HG03139 (cell line): ENCODE data around the gene INO80B.
A peak's percentile ranks its signal among the peaks of the same experiment; 100 is the strongest.
"Not testable (repeated sequence)": the region's sequence is repeated elsewhere in the genome, so short reads cannot be mapped to it uniquely, and the experiment has no call there.

Experiments
- ATAC-seq: cut with Tn5 transposase; IDR thresholded peaks from one replicate; pipeline ENCODE4 v1.9.1; 2021; ENCODE audit not compliant: unreplicated experiment

Gene INO80B

DNA sequence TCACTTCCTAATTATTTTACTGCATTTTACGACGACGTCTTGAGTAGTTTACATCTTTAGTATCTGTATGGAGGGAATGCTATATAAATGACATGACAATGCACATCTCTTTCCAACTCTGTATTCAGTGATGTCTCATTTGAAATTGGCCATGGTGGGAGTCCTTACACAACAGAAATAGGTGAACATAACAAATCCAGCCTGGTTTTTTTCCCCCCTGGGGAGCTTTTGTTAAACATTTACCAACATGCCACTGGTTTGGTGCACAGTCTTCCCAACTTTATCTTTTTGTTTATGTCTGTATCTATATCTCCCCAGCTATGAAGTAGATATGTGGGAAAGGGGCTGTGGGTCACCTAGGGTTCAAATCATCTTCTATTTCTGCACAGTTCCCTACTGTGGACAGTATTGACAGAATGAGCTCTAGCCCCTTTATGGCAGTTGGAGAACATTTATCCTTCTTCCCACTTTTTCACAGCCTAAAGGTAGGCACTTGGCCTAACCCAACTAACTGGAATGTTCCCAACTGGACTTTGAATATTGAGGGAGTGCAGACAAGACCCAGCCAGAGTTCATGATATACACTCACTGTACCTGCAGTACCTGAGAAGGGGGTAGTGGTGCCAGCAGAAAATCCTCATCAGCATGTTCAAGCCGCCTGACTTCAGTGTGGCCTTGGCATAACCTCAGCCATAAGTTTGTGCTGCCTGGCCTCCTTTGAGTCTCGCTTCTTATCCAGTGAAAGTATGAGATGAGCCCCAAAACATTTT lies 7.5 kb upstream of the INO80B start:
- no peak for ATAC-seq

- no peak for ATAC-seq
Measured at GRCh38 chr2:74448771-74449170, 6.1 kb upstream of the INO80B start.

DNA sequence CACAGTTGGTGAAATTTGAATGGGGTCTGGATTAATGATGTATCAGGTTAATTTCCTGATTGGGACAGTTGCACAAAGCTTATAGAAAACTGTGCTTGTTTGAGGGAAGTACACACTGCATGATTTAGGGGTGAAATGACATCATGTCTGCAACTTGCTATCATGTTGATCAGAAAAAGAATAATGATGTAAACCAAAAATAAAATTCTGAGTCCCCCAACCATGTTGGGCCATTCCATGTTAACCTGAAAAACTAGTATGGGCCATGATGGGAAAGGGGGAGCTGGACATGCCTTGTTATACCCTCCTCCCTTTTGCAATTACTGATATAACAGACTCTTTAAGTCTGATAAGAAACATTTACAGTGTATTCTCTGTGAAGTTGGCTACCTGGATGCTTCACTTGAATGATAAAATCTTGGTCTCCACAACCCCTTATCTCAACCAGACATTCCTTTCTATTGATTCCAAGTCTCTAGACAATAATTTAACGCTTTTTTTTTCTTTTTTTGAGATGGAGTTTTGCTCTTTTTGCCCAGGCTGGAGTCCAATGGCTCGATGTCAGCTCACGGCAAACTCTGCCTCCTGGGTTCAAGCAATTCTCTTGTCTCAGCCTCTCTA lies 4.2 kb upstream of the INO80B start:
- no peak for ATAC-seq

GRCh38 chr2:74457129-74457548 lies 2.3 kb downstream of the INO80B start:
- ATAC-seq, result no peak

GRCh38 chr2:74457549-74458131 lies 2.8 kb downstream of the INO80B start:
- peak; percentile 25 for ATAC-seq

- peak; percentile 81 for ATAC-seq
Measured at GRCh38 chr2:74458132-74458937, 3.4 kb downstream of the INO80B start, which contains the start of gene WBP1. Gene WBP1 (plus strand): TSS chr2:74458438. CDS start chr2:74458603, 165 bp downstream.

- no peak for ATAC-seq
Measured at GRCh38 chr2:74458938-74459363, 4.1 kb downstream of the INO80B start.

- not testable (repeated sequence) for ATAC-seq
Measured at GRCh38 chr2:74459503-74460118, 4.7 kb downstream of the INO80B start.

- ATAC-seq, result not testable (repeated sequence)
Measured at GRCh38 chr2:74460187-74460586, 5.3 kb downstream of the INO80B start.

DNA sequence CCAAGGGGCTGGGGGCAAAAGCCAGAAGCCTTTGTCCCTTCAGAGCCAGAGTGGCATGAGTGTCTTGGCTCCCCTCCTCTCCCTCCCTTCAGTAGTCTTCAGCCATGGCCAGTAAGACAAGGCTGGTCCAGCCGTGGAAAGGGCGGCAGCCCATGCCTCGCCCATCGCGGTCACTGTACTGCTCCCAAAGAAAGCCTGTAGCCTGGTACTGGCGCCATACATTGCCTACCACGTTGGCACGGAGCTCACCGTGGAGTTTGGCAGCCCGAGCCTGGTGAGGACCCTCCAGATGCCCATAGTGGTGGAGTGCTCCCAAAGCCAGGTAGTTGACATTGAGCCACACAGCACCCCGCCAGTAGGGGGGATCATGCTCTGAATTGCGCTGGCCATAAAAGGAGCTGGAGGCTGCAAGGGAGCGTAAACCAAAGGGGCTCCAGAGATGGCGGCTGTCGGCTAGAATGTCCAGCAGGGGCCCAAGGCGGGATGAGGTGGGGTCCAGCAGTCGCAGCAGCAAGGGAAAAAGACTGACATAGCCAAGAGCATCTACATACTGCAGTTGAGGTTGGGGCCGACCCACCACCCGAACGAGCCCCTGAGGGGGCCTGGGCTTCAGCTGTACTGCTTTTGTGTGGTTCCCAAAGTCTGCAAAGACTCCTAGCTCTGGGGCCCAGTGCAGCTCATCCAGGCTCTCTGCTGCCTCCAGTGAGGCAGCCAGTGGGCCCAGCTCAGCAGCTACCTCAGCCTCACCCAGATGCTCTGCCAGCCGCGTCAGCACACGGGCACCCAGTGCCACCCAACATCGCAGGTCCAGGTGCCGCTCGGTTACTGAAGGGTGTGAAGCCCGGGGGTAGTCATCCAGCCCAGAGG lies 6.5 kb downstream of the INO80B start:
- ATAC-seq, result no peak

- ATAC-seq, result no peak
Measured at GRCh38 chr2:74462054-74462785, 7.3 kb downstream of the INO80B start.

- no peak for ATAC-seq
Measured at GRCh38 chr2:74462786-74463105, 7.9 kb downstream of the INO80B start.

- ATAC-seq, result no peak
Measured at GRCh38 chr2:74464406-74464805, 9.5 kb downstream of the INO80B start.

DNA sequence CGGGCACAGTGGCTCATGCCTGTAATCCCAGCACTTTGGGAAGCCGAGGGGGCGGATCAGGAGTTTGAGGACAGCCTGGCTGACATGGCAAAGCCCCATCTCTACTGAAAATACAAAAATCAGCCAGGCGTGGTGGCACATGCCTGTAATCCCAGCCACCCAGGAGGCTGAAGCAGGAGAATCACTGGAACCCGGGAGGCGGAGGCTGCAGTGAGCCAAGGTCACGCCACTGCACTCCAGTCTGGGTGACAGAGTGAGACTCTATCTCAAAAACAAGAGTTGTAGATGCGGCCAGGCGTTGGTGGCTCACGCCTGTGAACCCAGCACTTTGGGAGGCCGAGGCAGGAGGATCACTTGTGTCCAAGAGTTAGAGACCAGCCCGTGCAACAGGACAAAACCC lies 15.9 kb downstream of the INO80B start:
- ATAC-seq, result not testable (repeated sequence)

DNA sequence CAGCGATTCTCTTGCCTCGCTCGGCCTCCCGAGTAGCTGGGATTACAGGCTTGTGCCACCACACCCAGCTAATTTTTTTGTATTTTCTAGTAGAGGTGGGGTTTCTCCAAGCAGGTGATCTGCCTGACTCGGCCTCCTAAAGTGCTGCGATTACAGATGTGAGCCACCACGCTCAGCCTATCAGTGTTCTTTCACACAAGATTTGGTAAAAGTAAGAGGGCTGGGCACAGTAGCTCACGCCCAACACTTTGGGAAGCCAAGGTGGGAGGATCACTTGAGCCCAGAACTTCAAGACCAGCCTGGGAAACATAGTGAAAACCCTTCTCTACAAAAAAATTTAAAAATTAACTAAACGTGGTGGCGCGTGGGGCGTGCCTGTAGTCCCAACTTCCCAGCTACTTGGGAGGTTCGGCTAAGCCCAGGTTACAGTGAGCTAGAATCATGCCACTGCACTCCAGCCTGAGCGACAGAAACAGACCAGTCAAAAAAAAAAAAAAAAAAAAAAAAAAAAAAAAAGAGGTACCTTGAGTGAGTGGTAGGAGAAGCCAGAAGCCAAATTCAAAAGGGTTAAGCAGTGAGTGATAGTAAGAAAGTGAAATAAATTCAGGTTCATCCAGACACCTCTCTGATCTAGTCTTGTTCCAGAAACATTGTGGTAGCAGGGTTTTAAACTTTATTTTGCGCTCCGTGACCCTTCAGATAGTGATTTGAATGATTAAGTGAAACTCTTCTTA lies 16.6 kb downstream of the INO80B start:
- no peak for ATAC-seq

DNA sequence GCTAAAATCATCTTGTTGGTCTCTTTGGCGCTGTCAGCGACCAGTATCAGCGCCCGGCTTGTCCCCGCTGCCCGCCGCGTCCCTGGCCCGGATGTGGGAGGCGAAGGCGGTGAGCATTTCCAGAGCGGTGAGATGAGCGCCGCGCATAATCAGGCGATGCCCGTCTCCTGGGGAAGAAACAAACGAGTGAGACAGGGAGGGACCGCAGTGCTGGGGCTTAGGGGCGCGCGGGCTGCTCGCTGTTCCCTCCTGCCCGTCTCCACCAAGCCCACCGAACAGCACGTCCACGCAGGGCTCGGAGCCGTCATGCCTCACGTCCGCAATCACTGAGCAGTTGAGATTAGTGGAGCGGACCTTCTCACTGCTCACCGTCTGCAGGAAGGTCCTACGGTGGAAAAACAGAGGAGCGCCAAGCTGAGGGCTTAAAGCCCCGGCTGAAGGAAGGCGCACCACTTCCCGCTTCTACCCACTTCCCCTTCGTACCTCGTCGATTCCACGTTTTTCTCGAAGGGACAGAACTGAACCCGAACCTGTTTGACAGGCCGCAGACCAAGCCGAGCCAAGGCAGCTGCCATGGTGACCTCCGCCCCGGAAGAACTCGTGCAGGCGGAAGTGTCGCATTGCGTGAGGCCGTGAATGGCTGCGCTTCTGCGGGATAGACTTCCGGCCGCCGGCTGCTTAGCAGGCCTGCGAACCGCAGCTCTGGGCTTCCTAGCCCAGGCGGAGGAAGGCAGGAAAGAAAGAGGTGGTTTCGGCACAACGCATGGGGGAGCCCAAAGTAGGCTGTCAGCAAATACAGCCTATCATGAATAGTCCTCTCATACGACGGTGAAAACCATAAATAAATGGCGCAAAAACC lies 17.4 kb downstream of the INO80B start, which contains the start of gene MRPL53:
MRPL53 (minus strand) TSS at position 595 of the 859 bp plus-strand sequence; CDS start at position 575, 20 bp downstream.
- ATAC-seq, result peak; percentile 86

DNA sequence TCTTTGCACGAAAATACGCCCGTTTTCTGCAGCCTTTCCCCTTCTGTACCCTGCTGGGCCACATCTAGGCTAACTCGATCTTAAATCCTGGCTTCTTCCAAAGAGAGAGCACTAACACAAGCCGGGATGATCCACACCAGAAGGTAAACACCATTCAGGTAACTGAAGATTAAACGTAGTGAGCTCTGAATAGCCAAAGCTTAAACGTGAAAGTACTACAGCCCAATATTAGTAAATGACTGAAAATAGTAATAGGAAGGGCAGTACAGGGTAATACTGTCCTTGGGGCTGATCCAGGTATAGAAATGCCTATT lies 18.0 kb downstream of the INO80B start:
- no peak for ATAC-seq

DNA sequence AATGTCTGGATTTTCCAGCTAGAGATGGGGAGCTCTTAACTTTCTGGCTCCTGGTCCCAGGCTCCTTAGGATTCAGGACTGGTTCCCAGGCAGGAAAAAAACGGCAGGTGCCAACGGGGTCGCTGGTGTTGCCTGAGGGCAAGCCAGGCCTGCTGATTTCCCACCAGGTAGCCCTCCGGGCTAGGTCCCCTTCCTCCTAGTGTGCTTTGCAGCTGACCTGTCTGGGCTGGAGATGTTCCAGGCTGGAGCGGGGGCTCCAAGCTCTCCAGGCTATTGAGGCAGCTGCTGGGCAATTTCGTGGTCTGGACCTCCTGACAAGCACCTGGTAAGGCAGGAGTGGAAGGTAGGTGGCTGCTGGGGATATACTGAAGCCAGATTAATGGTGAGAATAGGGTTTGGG lies 19.6 kb downstream of the INO80B start:
- no peak for ATAC-seq
